Measurements from ENCODE around the gene PET117.
"Not testable (repeated sequence)": the region's sequence is repeated elsewhere in the genome, so short reads cannot be mapped to it uniquely, and the experiment has no call there.

Gene PET117

DNA sequence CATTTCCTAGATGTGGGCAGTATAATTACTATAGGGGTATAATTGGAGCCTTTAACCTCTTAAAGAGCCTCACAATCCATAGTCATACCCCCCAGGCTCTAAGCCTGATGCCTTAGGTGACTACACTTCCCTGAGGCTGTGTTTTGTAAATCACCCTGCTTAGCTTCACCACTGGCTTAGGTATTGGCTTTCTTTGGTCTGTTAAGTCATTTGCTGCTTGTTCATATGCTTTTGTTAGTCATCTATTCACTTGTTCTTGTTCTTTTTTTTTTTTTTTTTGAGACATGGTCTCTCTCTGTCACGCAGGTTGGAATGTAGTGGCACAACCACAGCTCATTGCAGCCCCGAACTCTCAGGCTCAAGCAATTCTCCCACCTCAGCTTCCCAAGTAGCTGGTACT is 26.7 kb downstream of the PET117 start:
- no peak overlapping the region for H3K4me3 ChIP-seq (ENCODE audit: low read depth, low read length)
- H3K9me3 ChIP-seq (ENCODE audit: control insufficient read depth, insufficient read depth, low read depth, low read length) = no peaks in the 10 kb centered on the region
- H3K27ac ChIP-seq (ENCODE audit: low read depth, low read length) = no peak overlapping the region
- H3K36me3 ChIP-seq (ENCODE audit: control insufficient read depth, insufficient read depth, low read length) = peaks cover 51% of the 10 kb centered on the region
- H3K4me1 ChIP-seq (ENCODE audit: control insufficient read depth, insufficient read depth, low read length) = peaks cover 31% of the 10 kb centered on the region
- H3K9ac ChIP-seq (ENCODE audit: low read length) = no peak overlapping the region
- H3K27me3 ChIP-seq (ENCODE audit: control insufficient read depth, insufficient read depth, low read length) = no peaks in the 10 kb centered on the region

DNA sequence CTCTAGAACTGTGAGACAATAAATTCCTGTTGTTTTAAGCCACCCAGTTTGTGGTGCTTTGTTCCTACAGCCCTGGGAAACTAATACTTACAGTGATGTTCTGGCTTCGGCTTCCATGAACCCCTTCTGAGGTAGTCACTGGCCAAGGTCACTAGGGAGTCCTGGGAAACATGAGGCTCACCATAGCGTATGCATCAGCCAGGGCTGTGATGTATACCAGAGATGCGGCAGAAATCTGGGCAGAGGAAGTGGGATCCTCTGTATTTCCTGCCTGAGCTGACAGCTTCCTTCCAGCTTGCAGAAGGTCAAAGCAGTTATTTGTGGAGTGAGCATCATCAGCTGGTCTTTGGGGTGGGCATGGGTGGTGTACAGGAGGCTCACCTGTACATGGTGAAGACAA is 27.9 kb downstream of the PET117 start:
- Histone ChIP-seq H3K27me3 (ENCODE audit: control insufficient read depth, insufficient read depth, low read length) (no peaks in the 10 kb centered on the region), H3K4me1 (ENCODE audit: control insufficient read depth, insufficient read depth, low read length) (peaks cover 31% of the 10 kb centered on the region), H3K9me3 (ENCODE audit: control insufficient read depth, insufficient read depth, low read depth, low read length) (no peaks in the 10 kb centered on the region), H3K36me3 (ENCODE audit: control insufficient read depth, insufficient read depth, low read length) (peaks cover 46% of the 10 kb centered on the region), H3K9ac (ENCODE audit: low read length) (peak overlapping the region; percentile 37), H3K27ac (ENCODE audit: low read depth, low read length) (peak overlapping the region; percentile 5; the same call in 1 of the 2 replicates), H3K4me3 (ENCODE audit: low read depth, low read length) (no peak overlapping the region)

DNA sequence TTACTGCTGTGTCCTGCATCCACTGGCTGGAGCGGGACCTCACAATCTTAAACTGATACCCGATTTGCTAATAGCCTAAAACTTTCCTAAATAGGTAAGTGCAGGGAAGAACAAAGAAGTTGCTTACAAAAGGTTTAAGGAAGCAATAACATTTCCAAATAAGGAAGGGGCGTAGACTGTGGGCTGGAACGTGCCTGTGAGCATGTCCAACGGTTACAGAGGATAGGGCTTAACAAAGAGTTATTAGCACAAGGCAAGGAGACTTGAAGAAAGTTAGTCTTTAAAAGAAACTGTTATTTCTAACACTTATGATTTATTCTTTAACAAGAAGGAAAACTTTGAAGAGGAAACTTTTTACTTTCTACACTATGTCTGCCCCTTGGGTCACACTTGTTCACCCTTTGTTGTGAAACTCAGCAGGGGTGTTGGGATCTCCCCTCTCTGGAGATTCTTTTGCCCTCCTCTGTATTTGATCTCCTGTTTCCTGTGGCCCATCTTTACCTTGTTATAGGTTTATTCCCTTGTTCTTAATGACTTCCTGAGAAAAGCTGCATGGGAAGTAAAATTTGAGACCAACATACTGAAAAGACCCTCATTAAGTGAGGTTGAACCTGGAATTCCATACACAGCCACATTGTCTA is 28.7 kb downstream of the PET117 start:
- peak overlapping the region; percentile 37 for H3K9ac ChIP-seq (ENCODE audit: low read length)
- no peaks in the 10 kb centered on the region for H3K27me3 ChIP-seq (ENCODE audit: control insufficient read depth, insufficient read depth, low read length)
- H3K9me3 ChIP-seq (ENCODE audit: control insufficient read depth, insufficient read depth, low read depth, low read length) = no peaks in the 10 kb centered on the region
- H3K4me1 ChIP-seq (ENCODE audit: control insufficient read depth, insufficient read depth, low read length) = peaks cover 31% of the 10 kb centered on the region
- peaks cover 44% of the 10 kb centered on the region for H3K36me3 ChIP-seq (ENCODE audit: control insufficient read depth, insufficient read depth, low read length)
- no peak overlapping the region for H3K4me3 ChIP-seq (ENCODE audit: low read depth, low read length)
- H3K27ac ChIP-seq (ENCODE audit: low read depth, low read length) = peak overlapping the region; percentile 30; the same call in 1 of the 2 replicates

DNA sequence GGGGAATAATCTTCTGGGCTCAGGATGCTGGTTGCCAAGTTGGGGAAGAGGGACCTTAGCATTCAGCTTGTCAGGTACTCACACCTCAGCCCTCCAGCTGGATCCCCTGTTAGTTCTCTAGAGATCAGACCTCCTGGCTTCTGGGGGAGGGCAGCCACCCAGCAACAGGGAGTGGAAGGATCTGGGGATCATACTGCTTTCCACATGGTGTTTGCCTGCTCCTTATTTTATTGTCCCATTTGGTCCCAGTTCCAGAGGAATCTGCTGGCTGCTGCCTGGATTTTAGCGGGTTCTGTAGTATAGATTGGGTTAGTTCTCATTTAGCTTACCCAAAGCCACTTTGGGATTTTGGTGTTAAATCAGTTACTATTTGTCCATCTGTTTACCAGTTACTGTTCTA is 29.3 kb downstream of the PET117 start:
- H3K4me3 ChIP-seq (ENCODE audit: low read depth, low read length) = no peak overlapping the region

DNA sequence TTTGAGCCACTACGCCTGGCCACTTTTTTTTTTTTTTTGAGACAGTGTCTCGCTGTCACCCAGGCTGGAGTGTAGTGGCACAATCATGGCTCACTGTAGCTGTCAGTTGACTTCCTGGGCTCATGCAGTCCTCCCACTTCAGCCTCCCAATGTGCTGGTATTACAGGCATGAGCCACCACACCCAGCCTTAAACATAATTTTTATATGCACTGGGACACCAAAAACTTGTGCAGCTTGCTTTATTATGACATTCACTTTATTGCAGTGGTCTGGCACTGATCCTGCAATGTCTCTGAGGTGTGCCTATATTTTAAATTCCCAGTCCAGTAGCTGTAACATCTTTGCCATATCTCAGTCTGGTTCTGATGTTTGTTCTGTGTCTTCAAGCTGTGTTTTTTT is 34.7 kb downstream of the PET117 start:
- H3K27ac ChIP-seq (ENCODE audit: low read depth, low read length) = no peak overlapping the region
- peaks cover 15% of the 10 kb centered on the region; the same call in 1 of the 2 replicates for H3K36me3 ChIP-seq (ENCODE audit: control insufficient read depth, insufficient read depth, low read length)
- H3K4me3 ChIP-seq (ENCODE audit: low read depth, low read length) = no peak overlapping the region
- H3K4me1 ChIP-seq (ENCODE audit: control insufficient read depth, insufficient read depth, low read length) = peaks cover 6% of the 10 kb centered on the region; the same call in 1 of the 2 replicates
- no peaks in the 10 kb centered on the region for H3K27me3 ChIP-seq (ENCODE audit: control insufficient read depth, insufficient read depth, low read length)
- H3K9me3 ChIP-seq (ENCODE audit: control insufficient read depth, insufficient read depth, low read depth, low read length) = no peaks in the 10 kb centered on the region
- H3K9ac ChIP-seq (ENCODE audit: low read length) = no peak overlapping the region

More for the DNA sequence above, 29.3 kb downstream of the PET117 start:
- H3K27me3 ChIP-seq (ENCODE audit: control insufficient read depth, insufficient read depth, low read length) = no peaks in the 10 kb centered on the region
- H3K9me3 ChIP-seq (ENCODE audit: control insufficient read depth, insufficient read depth, low read depth, low read length) = no peaks in the 10 kb centered on the region
- peak overlapping the region; percentile 30; the same call in 1 of the 2 replicates for H3K27ac ChIP-seq (ENCODE audit: low read depth, low read length)
- H3K36me3 ChIP-seq (ENCODE audit: control insufficient read depth, insufficient read depth, low read length) = peaks cover 38% of the 10 kb centered on the region
- H3K9ac ChIP-seq (ENCODE audit: low read length) = no peak overlapping the region
- H3K4me1 ChIP-seq (ENCODE audit: control insufficient read depth, insufficient read depth, low read length) = peaks cover 31% of the 10 kb centered on the region

DNA sequence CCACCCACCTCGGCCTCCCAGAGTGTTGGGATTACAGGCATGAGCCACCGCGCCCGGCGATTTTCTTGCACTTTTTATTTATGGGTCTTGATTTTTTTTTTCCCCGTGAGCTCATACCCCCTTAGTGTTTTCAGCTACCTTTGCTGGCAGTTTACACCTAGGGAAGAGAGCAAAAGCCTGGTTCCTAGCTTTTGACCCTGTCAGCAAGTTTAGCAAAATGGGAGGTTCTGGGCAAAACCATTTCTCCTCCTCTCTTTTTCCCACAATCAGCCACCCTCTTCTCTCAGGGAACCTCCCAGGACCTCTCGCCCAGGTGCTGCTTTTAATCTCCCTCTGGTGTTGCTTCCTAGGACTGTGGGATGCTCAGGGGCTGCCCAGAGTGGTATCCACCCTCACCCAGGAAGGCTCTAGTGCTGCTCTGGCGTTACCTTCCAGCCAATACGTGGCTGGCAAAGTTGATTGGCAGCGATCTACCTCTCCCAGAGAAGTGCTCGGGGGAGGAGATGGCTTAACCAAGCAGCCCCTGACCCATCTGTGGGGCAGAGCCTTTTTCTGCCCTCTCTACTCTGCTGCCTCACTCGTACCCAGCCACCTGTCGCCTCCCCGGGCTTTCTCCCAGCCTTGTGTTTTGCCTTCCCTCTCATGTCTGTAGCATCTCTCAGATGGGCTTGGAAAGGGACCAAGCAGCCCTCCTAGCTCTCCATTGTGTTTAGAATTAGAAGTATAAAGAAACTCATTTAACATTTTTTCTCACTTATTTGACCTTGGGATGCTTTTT is 37.4 kb downstream of the PET117 start:
- no peak overlapping the region for H3K9ac ChIP-seq (ENCODE audit: low read length)
- H3K4me1 ChIP-seq (ENCODE audit: control insufficient read depth, insufficient read depth, low read length) = peaks cover 5% of the 10 kb centered on the region; the same call in 1 of the 2 replicates
- peaks cover 3% of the 10 kb centered on the region; the same call in 1 of the 2 replicates for H3K9me3 ChIP-seq (ENCODE audit: control insufficient read depth, insufficient read depth, low read depth, low read length)
- H3K27me3 ChIP-seq (ENCODE audit: control insufficient read depth, insufficient read depth, low read length) = no peaks in the 10 kb centered on the region
- H3K36me3 ChIP-seq (ENCODE audit: control insufficient read depth, insufficient read depth, low read length) = peaks cover 10% of the 10 kb centered on the region; the same call in 1 of the 2 replicates
- no peak overlapping the region for H3K27ac ChIP-seq (ENCODE audit: low read depth, low read length)
- H3K4me3 ChIP-seq (ENCODE audit: low read depth, low read length) = no peak overlapping the region

DNA sequence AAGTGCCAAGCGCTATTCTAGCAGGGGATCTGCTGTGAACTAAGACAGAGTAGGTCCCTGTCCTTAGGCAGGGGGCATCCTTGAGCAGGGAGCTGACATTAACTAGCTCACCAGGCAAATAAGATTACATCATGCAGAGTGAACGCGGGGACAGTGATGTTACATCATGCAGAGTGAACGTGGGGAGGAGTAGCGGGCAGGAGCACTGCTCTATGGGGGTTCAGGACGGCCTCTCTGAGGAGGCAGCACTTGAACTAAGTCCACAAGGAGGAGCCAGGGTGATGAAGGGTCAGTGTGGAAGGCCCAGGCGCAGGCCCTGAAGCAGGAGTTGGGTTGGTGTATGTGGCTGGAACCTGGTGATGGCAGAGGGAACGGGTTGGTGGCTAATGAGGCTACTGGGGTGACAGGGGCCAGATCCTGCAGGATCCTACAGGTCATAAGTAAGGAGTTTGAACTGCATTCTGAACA is 38.7 kb downstream of the PET117 start:
- Histone ChIP-seq H3K9me3 (ENCODE audit: control insufficient read depth, insufficient read depth, low read depth, low read length) (peaks cover 6% of the 10 kb centered on the region; the same call in 1 of the 2 replicates), H3K4me1 (ENCODE audit: control insufficient read depth, insufficient read depth, low read length) (peaks cover 5% of the 10 kb centered on the region; the same call in 1 of the 2 replicates), H3K4me3 (ENCODE audit: low read depth, low read length) (no peak overlapping the region), H3K27ac (ENCODE audit: low read depth, low read length) (0 out of 2 replicates have a peak overlapping the region, but pooled peaks have one; percentile 5), H3K9ac (ENCODE audit: low read length) (no peak overlapping the region), H3K27me3 (ENCODE audit: control insufficient read depth, insufficient read depth, low read length) (no peaks in the 10 kb centered on the region), H3K36me3 (ENCODE audit: control insufficient read depth, insufficient read depth, low read length) (peaks cover 12% of the 10 kb centered on the region; the same call in 1 of the 2 replicates)

DNA sequence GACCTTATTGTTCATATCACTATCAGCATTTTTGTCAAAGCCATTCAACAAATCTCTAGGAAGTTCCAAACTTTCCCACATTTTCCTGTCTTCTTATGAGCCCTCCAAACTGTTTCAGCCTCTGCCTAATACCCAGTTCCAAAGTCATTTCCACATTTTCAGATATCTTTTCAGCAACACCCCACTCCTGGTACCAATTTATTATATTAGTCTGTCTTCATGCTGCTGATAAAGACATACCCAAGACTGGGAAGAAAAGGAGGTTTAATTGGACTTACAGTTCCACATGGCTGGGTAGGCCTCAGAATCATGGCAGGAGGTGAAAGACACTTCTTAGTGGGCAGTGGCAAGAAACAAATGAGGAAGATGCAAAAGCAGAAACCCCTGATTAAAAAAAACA is 42.7 kb downstream of the PET117 start:
- not testable (repeated sequence) for H3K27ac ChIP-seq (ENCODE audit: low read depth, low read length); H3K9ac ChIP-seq (ENCODE audit: low read length); H3K4me1 ChIP-seq (ENCODE audit: control insufficient read depth, insufficient read depth, low read length); H3K4me3 ChIP-seq (ENCODE audit: low read depth, low read length); H3K9me3 ChIP-seq (ENCODE audit: control insufficient read depth, insufficient read depth, low read depth, low read length); H3K27me3 ChIP-seq (ENCODE audit: control insufficient read depth, insufficient read depth, low read length)
- H3K36me3 ChIP-seq (ENCODE audit: control insufficient read depth, insufficient read depth, low read length) = peaks cover 47% of the 10 kb centered on the region

DNA sequence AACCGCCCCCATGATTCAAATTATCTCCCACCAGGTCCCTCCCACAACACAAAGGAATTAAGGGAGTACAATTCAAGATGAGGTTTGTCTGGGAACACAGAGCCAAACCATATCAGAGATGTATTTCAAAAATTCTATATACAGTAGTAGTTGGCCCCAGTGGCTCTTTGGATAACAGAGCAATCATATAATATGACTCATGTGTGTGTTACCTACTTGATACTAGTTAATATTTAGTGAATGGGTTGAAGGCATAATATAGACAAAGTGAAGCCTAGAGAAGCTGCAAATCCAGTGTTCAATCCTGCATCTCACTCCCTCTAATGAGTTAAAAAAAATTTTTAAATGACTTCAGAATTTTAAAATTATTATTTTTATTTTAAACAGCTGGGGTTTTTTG is 43.2 kb downstream of the PET117 start:
- H3K27ac ChIP-seq (ENCODE audit: low read depth, low read length) = no peak overlapping the region
- H3K27me3 ChIP-seq (ENCODE audit: control insufficient read depth, insufficient read depth, low read length) = no peaks in the 10 kb centered on the region
- H3K9me3 ChIP-seq (ENCODE audit: control insufficient read depth, insufficient read depth, low read depth, low read length) = peaks cover 6% of the 10 kb centered on the region; the same call in 1 of the 2 replicates
- no peak overlapping the region for H3K9ac ChIP-seq (ENCODE audit: low read length)
- H3K4me1 ChIP-seq (ENCODE audit: control insufficient read depth, insufficient read depth, low read length) = peaks cover 5% of the 10 kb centered on the region; the same call in 1 of the 2 replicates
- no peak overlapping the region for H3K4me3 ChIP-seq (ENCODE audit: low read depth, low read length)
- H3K36me3 ChIP-seq (ENCODE audit: control insufficient read depth, insufficient read depth, low read length) = peaks cover 52% of the 10 kb centered on the region

DNA sequence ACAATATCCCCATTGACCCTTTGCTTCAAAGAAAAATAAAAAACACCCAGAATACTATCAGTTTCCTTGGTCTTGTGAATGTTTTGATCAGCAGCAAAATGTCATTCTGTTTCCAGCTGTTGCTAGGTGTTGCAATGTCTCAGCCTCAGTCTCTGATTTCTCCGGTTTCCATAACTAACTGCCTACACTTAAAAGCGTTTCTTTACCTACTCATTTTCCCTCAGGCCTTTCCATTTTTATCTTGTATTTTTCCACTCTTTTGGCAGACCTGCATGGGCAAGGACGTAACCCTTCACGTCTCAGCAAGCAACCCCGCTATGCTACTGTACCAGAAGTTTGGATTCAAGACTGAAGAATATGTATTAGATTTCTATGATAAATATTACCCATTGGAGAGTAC is 49.4 kb downstream of the PET117 start:
- Histone ChIP-seq H3K27me3 (ENCODE audit: control insufficient read depth, insufficient read depth, low read length) (no peaks in the 10 kb centered on the region), H3K9ac (ENCODE audit: low read length) (no peak overlapping the region), H3K4me3 (ENCODE audit: low read depth, low read length) (no peak overlapping the region), H3K27ac (ENCODE audit: low read depth, low read length) (no peak overlapping the region), H3K4me1 (ENCODE audit: control insufficient read depth, insufficient read depth, low read length) (no peaks in the 10 kb centered on the region), H3K9me3 (ENCODE audit: control insufficient read depth, insufficient read depth, low read depth, low read length) (no peaks in the 10 kb centered on the region), H3K36me3 (ENCODE audit: control insufficient read depth, insufficient read depth, low read length) (peaks cover 73% of the 10 kb centered on the region)

DNA sequence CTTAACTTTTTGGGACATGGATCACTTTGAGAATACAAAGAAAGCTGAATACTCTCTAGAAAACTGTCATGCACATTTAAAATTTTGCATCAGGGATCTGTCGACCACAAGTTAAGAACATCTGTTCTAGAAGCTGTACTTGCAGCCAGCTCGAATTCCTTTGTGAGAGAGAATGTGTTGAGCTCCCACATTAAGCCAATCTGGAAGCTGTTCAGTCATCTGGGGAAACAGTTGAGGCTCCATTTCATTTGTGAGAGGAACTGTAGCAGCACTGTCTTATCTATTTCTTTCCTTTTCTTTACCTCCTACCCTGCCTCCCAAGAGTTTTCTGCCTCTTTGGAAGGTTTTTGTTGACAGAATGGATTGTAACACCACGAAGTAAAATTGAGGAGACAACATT is 50.8 kb downstream of the PET117 start:
- Histone ChIP-seq H3K27me3 (ENCODE audit: control insufficient read depth, insufficient read depth, low read length) (no peaks in the 10 kb centered on the region), H3K36me3 (ENCODE audit: control insufficient read depth, insufficient read depth, low read length) (peaks cover 61% of the 10 kb centered on the region), H3K27ac (ENCODE audit: low read depth, low read length) (no peak overlapping the region)

More for the DNA sequence above, 50.8 kb downstream of the PET117 start:
- no peak overlapping the region for H3K9ac ChIP-seq (ENCODE audit: low read length)
- H3K4me3 ChIP-seq (ENCODE audit: low read depth, low read length) = no peak overlapping the region
- no peaks in the 10 kb centered on the region for H3K4me1 ChIP-seq (ENCODE audit: control insufficient read depth, insufficient read depth, low read length)
- 0 out of 2 replicates have a peak, but pooled peaks cover 2% of the 10 kb centered on the region for H3K9me3 ChIP-seq (ENCODE audit: control insufficient read depth, insufficient read depth, low read depth, low read length)

Data from HUES6 (cell line).